Heart right ventricle (tissue), 16 donors: Measurements from ENCODE around the gene SLC26A3. TPM values are rescaled to one million over a fixed set of nuclear protein-coding genes. Genes with fewer than 3 reads are reported as not detected.
A peak's percentile ranks its signal among the peaks of the same experiment; 100 is the strongest.

Experiments used
- ATAC-seq, 8 donors: fragments of 200-7000 bp; cut with Tn5 transposase; one replicate each; pipeline ENCODE4 v1.9.1; 2020; ENCODE audit warnings: mild to moderate bottlenecking in 8 of 8, moderate library complexity in 8 of 8, moderate number of reproducible peaks in 1 of 8
- DNase-seq, 2 donors: peaks; one replicate each; pipeline ENCODE4 v3.0.0-alpha.2; 2020
- H3K27ac ChIP-seq, 10 donors: fragments of 200-600 bp; sonication (generic) in 2 of 10; one replicate each; pipeline versions ENCODE4 v1.5.0 to v1.8.0; 2020 to 2022; ENCODE audit warnings: mild to moderate bottlenecking in 3 of 10
- H3K27me3 ChIP-seq, 7 donors: fragments of 200-600 bp; one replicate each; pipeline ENCODE4 v1.8.0; 2021 to 2022; ENCODE audit warnings: mild to moderate bottlenecking in 2 of 7
- H3K36me3 ChIP-seq, 9 donors: fragments of 200-600 bp; sonication (generic) in 1 of 9; one replicate each; pipeline versions ENCODE4 v1.5.0 to v1.8.0; 2020 to 2022; ENCODE audit warnings: mild to moderate bottlenecking in 2 of 9
- H3K4me1 ChIP-seq, 9 donors: fragments of 200-600 bp; sonication (generic) in 1 of 9; one replicate each; pipeline versions ENCODE4 v1.5.0 to v1.8.0; 2020 to 2022; ENCODE audit warnings: mild to moderate bottlenecking in 4 of 9
- H3K4me3 ChIP-seq, 10 donors: fragments of 200-600 bp; sonication (generic) in 2 of 10; one replicate each; pipeline versions ENCODE4 v1.5.0 to v1.8.0; 2020 to 2022; ENCODE audit warnings: mild to moderate bottlenecking in 7 of 10, moderate library complexity in 2 of 10
- H3K9me3 ChIP-seq, 11 donors: fragments of 200-600 bp in 10 of 11; sonication (generic) in 2 of 11; one replicate each; pipeline versions ENCODE4 v1.5.0 to v1.8.0; 2013 to 2022; ENCODE audit warnings: mild to moderate bottlenecking in 2 of 11, control low read depth in 1 of 11, moderate library complexity in 1 of 11
- WGBS, 2 donors: extraction: QIAGEN DNeasy Blood & Tissue Kit; methylation state at CpG; one replicate each; pipeline ENCODE4 v1.1.7; 2013; ENCODE audit warnings: inconsistent platforms in 1 of 2; 5-methylcytosine and 5-hydroxymethylcytosine counted together
- intact Hi-C, 10 donors: fragments of 100-400 bp; cut with DNase I; formaldehyde crosslinking; loops; one replicate each; pipeline versions ENCODE4 v1.11.1 to v1.14.2; 2022
- polyA plus RNA-seq, 2 donors: library from polyadenylated mRNA; stranded (reverse); fragments of 200-250 nt; gene quantifications; one replicate each; pipeline ENCODE4 v1.2.3, GENCODE V29; 2013
- total RNA-seq, 10 donors: library from RNA; stranded (reverse); fragmentation: NEBNext Ultra II Directional in 3 of 10; extraction: Animal tissue kit (Norgen Biotek cat#: 25700) in 3 of 10; gene quantifications; one replicate each; pipeline versions ENCODE4 v1.2.1 to v1.2.4, GENCODE V29; 2021 to 2023
- TF ChIP-seq, protein P1 (sequence below), 9 donors: fragments of 200-600 bp; sonication (generic) in 2 of 9; IDR thresholded peaks; one replicate each; pipeline versions ENCODE4 v1.5.0 to v1.8.0; 2021 to 2022; ENCODE audit warnings: antibody characterized with exemption in 9 of 9, mild to moderate bottlenecking in 5 of 9, moderate library complexity in 1 of 9
- donor health status: Arrhythmogenic right ventricular cardiomyopathy.
- donor health status: ischemic (EF 13 %, LVEDD 7.1; RV severe dilation, severe dysfunction).
- donor health status: healthy with polysubstance abuse.
- donor health status: DM: no; HTN: yes; CAD: no.
- donor health status: DM: no; HTN: no; CAD: no.
- donor health status: ischemic (EF 25% LVEDD 6.9; RV normal size, moderate dysfunction).
- donor health status: ischemic (EF 25% LVEDD 5.7; RV mildly dilated, moderate dysfunction).
- donor health status: healthy.
- donor health status: DM: yes; HTN: yes; CAD: no.
- donor health status: Ischemic cardiomyopathy.
- donor health status: ischemic (EF 35%, LVEDD 5.7; RV mildly dilated, moderate dysfunction).
- donor health status: nonischemic (EF 11% LVEDD 7.7; RV severe dilation, severe dysfunction).
- donor health status: DM: yes; HTN: yes; CAD: no.
- donor health status: PGD.
- donor health status: ischemic (EF 29% LVEDD 5.4; RV normal size, mild dysfunction).
- donor health status: nonischemic (EF 23%, LVEDD 6.1; RV moderate dilation, normal function).

SLC26A3 gene
- total and polyA plus RNA-seq, 12 donors: not detected

DNA sequence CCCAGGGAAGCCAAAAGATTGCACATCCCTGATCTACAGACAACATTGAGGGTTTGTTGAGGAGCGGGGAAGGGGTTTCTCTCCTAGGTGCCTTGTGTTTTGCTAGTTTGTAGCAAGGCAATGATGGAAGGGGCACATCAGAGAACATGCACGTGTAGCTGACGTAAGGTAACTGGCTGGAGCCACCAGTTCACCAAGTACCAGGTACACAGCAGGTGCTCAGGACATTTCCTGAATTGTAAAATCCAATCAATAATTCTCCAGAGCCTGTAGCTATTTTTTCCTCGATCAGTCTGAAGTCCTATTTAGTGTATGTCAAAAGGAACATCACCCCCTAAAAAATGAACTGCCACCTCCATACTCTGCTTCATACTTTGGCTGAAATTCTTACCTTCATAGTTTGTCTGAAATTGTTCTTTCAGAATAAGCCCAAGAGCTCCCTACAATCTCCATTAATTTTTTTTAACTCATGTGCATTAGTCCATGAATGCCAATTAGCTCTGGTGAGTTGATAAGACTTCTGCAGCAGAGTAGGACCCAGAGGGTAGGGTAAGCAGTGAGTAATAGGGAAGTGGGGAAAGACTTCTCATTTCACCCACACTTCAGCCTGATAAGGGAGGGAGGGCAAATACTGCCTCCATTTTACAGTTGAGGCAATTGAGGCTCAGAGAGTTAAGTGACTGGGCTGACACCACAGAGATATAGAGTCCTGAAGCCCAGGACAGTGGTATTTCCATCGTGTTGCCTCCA lies 36.0 kb upstream of the SLC26A3 start:
- WGBS, 2 donors: 85 to 88% methylated on average over 5 of the region's 5 CpGs
- intact Hi-C loops: no loop called here

DNA sequence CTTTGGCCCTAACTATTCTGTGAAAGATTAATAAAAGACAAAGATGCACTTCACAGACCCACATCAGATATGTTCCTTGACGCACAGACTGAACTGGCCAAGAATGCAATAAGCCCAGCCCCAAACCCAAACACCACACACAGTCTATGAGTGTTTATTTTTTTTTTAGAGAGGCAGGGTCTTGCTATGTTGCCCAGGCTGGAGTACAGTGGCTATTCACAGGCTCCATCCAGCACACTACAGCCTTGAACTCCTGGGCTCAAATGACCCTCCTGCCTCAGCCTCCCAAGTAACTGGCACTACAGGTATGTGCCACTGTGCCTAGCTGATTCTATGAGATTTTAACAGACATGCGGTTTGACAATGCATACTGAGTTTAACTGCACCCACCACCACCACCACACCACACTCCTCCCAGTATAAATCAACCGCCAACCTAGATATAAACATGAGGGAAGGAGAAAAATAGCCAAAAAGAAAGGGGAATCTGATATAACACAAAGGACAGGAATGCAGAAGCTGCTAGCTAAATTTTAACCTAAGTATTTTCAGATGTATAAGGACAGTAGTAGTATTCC lies 35.1 kb upstream of the SLC26A3 start:
- Histone ChIP-seq H3K9me3 (no peaks in the 10 kb centered on the region), H3K4me1 (peaks cover 0 to 4% (median 0%) of the 10 kb centered on the region in 9 donors), H3K36me3 (no peaks in the 10 kb centered on the region), H3K27ac (no peak overlapping the region), H3K27me3 (peaks cover 0 to 9% (median 0%) of the 10 kb centered on the region in 7 donors), H3K4me3 (no peak overlapping the region)
- intact Hi-C loops: no loop called here
- TF ChIP-seq, protein P1, sequence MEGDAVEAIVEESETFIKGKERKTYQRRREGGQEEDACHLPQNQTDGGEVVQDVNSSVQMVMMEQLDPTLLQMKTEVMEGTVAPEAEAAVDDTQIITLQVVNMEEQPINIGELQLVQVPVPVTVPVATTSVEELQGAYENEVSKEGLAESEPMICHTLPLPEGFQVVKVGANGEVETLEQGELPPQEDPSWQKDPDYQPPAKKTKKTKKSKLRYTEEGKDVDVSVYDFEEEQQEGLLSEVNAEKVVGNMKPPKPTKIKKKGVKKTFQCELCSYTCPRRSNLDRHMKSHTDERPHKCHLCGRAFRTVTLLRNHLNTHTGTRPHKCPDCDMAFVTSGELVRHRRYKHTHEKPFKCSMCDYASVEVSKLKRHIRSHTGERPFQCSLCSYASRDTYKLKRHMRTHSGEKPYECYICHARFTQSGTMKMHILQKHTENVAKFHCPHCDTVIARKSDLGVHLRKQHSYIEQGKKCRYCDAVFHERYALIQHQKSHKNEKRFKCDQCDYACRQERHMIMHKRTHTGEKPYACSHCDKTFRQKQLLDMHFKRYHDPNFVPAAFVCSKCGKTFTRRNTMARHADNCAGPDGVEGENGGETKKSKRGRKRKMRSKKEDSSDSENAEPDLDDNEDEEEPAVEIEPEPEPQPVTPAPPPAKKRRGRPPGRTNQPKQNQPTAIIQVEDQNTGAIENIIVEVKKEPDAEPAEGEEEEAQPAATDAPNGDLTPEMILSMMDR (IDR thresholded peaks at IDR 0.05): no peak
- DNase-seq: no peak
- WGBS, 2 donors: 83 to 99% methylated on average over 3 of the region's 3 CpGs
- ATAC-seq: no peak

More for the DNA sequence above, 36.0 kb upstream of the SLC26A3 start:
- TF ChIP-seq, protein P1 (IDR thresholded peaks at IDR 0.05): no peak
- Histone ChIP-seq H3K4me3 (no peak overlapping the region), H3K36me3 (no peaks in the 10 kb centered on the region), H3K4me1 (peaks cover 0 to 4% (median 0%) of the 10 kb centered on the region in 9 donors), H3K27ac (no peak overlapping the region), H3K9me3 (no peaks in the 10 kb centered on the region), H3K27me3 (peaks cover 0 to 9% (median 0%) of the 10 kb centered on the region in 7 donors)
- ATAC-seq (no peak), DNase-seq (no peak)

DNA sequence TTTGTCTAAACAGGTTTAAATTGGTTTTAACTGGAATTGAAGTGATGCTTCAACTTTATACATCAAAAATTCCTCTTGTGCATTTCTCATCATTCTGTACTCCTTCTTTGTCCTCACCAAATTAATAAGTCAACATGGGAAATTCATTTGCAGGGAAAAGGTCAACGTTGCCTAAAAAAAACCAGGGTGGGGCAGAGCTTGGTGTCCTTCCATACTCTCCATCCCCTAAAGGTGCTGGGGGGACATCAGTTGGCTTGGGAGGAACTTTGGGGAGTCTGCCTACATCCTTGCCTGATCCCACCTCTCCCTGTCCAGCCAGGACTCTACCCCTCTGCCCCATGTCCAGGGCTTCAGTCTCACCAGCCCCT lies 34.1 kb upstream of the SLC26A3 start:
- no peak for ATAC-seq
- TF ChIP-seq, protein P1 (IDR thresholded peaks at IDR 0.05): no peak

DNA sequence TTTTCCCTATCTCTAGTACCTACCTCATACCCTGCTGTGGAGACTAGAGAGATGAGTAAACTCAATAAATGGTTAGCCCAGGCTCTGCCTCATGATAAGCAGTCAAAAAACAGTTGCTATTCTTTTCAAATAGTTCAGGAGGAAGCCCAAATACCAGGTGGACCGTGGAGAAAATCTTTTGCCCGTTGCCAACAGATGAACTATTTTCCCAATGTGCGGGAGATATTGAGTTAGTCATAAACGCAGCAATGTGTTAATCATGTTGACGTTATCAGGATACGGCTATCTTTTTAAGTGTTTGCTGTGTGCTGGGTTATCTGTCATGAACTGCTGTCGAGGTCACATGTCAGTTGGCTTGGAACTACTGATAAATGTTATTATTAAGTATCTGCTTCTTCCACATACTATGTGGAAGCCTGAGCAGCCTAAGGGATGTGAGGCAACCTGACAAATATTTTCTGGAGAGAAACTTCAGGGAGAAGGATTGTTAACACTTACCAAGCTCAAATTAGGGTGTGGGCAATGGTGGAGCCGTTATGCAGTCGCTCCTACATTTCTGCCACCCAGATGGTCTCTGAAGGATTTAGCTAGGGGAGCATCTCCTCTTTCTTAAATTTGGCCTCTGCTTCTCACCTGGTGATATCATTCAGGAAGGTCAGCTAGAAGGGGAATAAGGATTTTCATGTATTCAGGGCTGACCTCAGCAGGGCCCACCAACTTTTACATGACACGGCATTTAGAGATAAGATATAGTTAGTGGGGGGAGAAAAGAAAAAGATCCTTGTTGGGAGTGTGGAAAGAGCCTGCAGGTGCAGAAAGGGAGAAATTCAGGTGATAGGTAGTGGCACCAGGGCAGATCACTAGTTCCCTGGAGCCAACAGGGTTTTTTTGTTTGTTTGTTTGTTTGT lies 33.5 kb upstream of the SLC26A3 start:
- H3K9me3 ChIP-seq: no peaks in the 10 kb centered on the region
- ATAC-seq: peak in 1 of 8 donors; percentile 37
- H3K36me3 ChIP-seq: no peaks in the 10 kb centered on the region
- intact Hi-C loops: no loop called here
- peaks cover 0 to 9% (median 0%) of the 10 kb centered on the region in 7 donors for H3K27me3 ChIP-seq
- no peak overlapping the region for H3K27ac ChIP-seq
- DNase-seq: no peak
- 12 to 13% methylated on average over 10 of the region's 10 CpGs for WGBS, 2 donors
- TF ChIP-seq, protein P1 (IDR thresholded peaks at IDR 0.05): no peak
- no peak overlapping the region for H3K4me3 ChIP-seq
- H3K4me1 ChIP-seq: peaks cover 0 to 4% (median 0%) of the 10 kb centered on the region in 9 donors

More for the DNA sequence above, 34.1 kb upstream of the SLC26A3 start:
- Histone ChIP-seq H3K4me3 (no peak overlapping the region), H3K9me3 (no peaks in the 10 kb centered on the region), H3K36me3 (no peaks in the 10 kb centered on the region), H3K27ac (no peak overlapping the region), H3K4me1 (peaks cover 0 to 4% (median 0%) of the 10 kb centered on the region in 9 donors), H3K27me3 (peaks cover 0 to 9% (median 0%) of the 10 kb centered on the region in 7 donors)
- DNase-seq: no peak
- 20 to 88% methylated on average over 1 of the region's 1 CpG for WGBS, 2 donors
- intact Hi-C loops: no loop called here
